K562 (cell line): ENCODE results near the gene HSD17B1. TPM values are rescaled to one million over a fixed set of nuclear protein-coding genes. Genes with fewer than 3 reads are reported as not detected.

Experiments used
- ATF1 ChIP-seq, 2 experiments: fragments of 450-650 bp in 1 of 2; IDR thresholded peaks; 2 replicates each; pipeline ENCODE4 v1.6.1; 2016; ENCODE audit warnings: missing compliant biosample characterization in 1 of 2, missing genetic modification characterization in 1 of 2
- CBFA2T2 ChIP-seq: fragments of 450-650 bp; conservative IDR thresholded peaks from 2 replicates; pipeline ENCODE4 v1.6.1; 2017; ENCODE audit warnings: mild to moderate bottlenecking
- ESRRB ChIP-seq: fragments of 250-450 bp; sonication (Bioruptor Pico); IDR thresholded peaks from 2 replicates; pipeline ENCODE4 v1.5.0; 2020; ENCODE audit warnings: mild to moderate bottlenecking, moderate library complexity, borderline replicate concordance
- ETV5 ChIP-seq: sonication (generic); formaldehyde crosslinking; IDR thresholded peaks from 2 replicates; pipeline ENCODE4 v1.4.0; 2020; ENCODE audit warnings: low read depth, mild to moderate bottlenecking, missing genetic modification reagents
- FOSL1 ChIP-seq: fragments of 200-800 bp; sonication (Bioruptor generic); conservative IDR thresholded peaks from 2 replicates; pipeline ENCODE4 v1.6.1; 2016; ENCODE audit warnings: missing genetic modification characterization, missing compliant biosample characterization
- FUS ChIP-seq: fragments of 200-400 bp; formaldehyde crosslinking; optimal IDR thresholded peaks from 2 replicates; pipeline ENCODE3; 2017; ENCODE audit warnings: low read depth, low read length
- IRF2 ChIP-seq: sonication (generic); formaldehyde crosslinking; IDR thresholded peaks from 2 replicates; pipeline ENCODE4 v1.8.1; 2022; ENCODE audit warnings: mild to moderate bottlenecking, missing genetic modification reagents
- LEF1 ChIP-seq: fragments of 450-650 bp; IDR thresholded peaks from 2 replicates; pipeline ENCODE4 v1.6.1; 2016; ENCODE audit warnings: mild to moderate bottlenecking
- NELFE ChIP-seq: IDR thresholded peaks from 2 replicates; pipeline ENCODE4 v1.6.1; 2011; ENCODE audit warnings: mild to moderate bottlenecking; ENCODE audit not compliant: insufficient read depth, insufficient read length
- POLR2H ChIP-seq: IDR thresholded peaks from 2 replicates; pipeline ENCODE4 v1.6.1; 2016; ENCODE audit warnings: missing genetic modification characterization, low read depth, mild to moderate bottlenecking, control low read depth, missing compliant biosample characterization, moderate library complexity
- SMAD2 ChIP-seq: fragments of 150-350 bp; IDR thresholded peaks from 2 replicates; pipeline ENCODE4 v1.6.1; 2014; ENCODE audit warnings: low read depth, mild to moderate bottlenecking, low read length
- TCF7L2 ChIP-seq: fragments of 150-350 bp; IDR thresholded peaks from 2 replicates; pipeline ENCODE4 v1.6.1; 2016; ENCODE audit warnings: low read depth, mild to moderate bottlenecking, low read length, moderate library complexity
- ZC3H8 ChIP-seq: fragments of 450-650 bp; IDR thresholded peaks from 2 replicates; pipeline ENCODE4 v1.6.1; 2017
- polyA plus RNA-seq, 8 experiments: library from polyadenylated mRNA; depleted of rRNA in 4 of 8; stranded (reverse) in 5 of 8; unstranded in 3 of 8; fragments of >200 nt; fragmentation: Nextera tagmentation in 2 of 8; fragmentation: Illumina TruSeq in 1 of 8; extraction: Ambion mirVana in 2 of 8; extraction: Trizol in 1 of 8; gene quantifications; 2 replicates each; pipeline versions ENCODE4 v1.2.1 to v1.2.3, GENCODE V29; 2011 to 2014; ENCODE audit warnings: inconsistent platforms in 1 of 8, missing spikeins in 1 of 8
- total RNA-seq, 7 experiments: library from RNA; depleted of rRNA in 6 of 7; stranded (reverse); fragments of >200 nt in 6 of 7; fragmentation: Illumina TruSeq in 2 of 7; extraction: Trizol in 2 of 7; gene quantifications; 2 replicates each; pipeline versions ENCODE4 v1.2.1 to v1.2.3, GENCODE V29; 2011 to 2021; ENCODE audit warnings: low replicate concordance in 1 of 7
- TF ChIP-seq, protein P1 (sequence below): fragments of 450-650 bp; IDR thresholded peaks from 2 replicates; pipeline ENCODE4 v1.6.1; 2016; ENCODE audit warnings: low read depth, mild to moderate bottlenecking, moderate library complexity
- TF ChIP-seq, protein P2 (sequence below): fragments of 450-650 bp; IDR thresholded peaks from 2 replicates; pipeline ENCODE4 v1.6.1; 2017; ENCODE audit warnings: mild to moderate bottlenecking, moderate library complexity
- TF ChIP-seq, protein P3 (sequence below): sonication (generic); formaldehyde crosslinking; IDR thresholded peaks from 2 replicates; pipeline ENCODE4 v1.8.0; 2022; ENCODE audit warnings: mild to moderate bottlenecking, missing genetic modification reagents
- TF ChIP-seq, protein P4 (sequence below), 2 experiments: fragments of 450-650 bp; IDR thresholded peaks; 2 replicates each; pipeline ENCODE4 v1.6.1; 2016
- TF ChIP-seq, protein P5 (sequence below), 2 experiments: fragments of 250-450 bp in 1 of 2; fragments of 450-650 bp in 1 of 2; sonication (Bioruptor Pico) in 1 of 2; IDR thresholded peaks; 2 replicates each; pipeline versions ENCODE4 v1.6.1 to v1.8.0; 2016 to 2021; ENCODE audit warnings: mild to moderate bottlenecking in 2 of 2, moderate library complexity in 2 of 2, missing compliant biosample characterization in 1 of 2, missing genetic modification characterization in 1 of 2
- TF ChIP-seq, protein P6 (sequence below): fragments of 250-450 bp; sonication (Bioruptor Pico); IDR thresholded peaks from 2 replicates; pipeline ENCODE4 v1.4.0; 2020; ENCODE audit warnings: mild to moderate bottlenecking, moderate library complexity

The HSD17B1 gene
- total and polyA plus RNA-seq, 9 of the 15 experiments (the other 6 are each of a cell fraction or from before 2014, with no cell fraction given): 0.55 to 21.1 (median 3.6) TPM

DNA sequence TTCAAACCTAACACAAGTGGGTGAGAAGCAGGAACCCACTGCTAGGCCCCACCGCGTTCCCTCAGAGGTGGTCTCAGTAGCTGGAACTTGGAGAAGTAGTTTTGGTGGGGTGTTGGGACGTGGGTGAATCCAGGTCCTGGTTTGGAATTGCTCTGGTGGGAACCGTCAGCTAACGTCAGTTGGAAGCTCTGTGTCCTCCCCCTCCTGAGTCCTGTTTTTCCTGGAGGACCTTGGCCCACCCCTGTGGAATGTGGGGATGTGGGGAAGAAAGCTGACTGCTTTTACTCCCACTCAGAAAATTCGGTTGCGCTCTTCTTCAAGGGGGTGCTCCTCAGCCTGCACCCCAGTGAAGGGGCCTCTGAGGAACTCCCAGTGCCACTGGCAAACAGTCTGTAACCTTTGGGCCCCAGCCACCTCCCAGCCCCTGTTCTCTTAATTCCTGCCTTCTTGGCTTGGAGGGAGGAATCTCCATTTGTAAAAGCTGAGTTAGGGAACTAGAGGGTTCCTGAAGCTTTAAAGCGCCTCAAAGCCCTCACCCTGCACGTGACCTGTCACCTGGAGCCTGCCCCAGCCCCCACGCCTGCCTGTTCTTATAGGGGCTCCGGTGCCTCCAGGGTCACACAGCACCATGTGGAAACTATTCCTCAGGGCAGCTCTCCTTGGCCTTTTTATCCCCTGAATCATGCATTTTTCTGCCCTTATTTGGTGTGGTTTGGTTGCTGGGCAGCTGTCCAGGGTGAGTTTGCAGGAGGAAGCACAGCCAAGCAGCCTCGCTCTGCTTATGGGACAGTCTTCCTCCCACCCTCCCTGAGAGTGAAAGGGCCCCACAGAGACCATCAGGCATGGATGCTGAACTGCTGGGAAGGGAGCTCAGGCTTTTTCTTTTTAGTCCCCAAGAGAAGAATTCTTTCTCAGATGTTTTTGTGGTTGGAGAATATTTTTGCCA, 32.9 kb upstream of the HSD17B1 start (continued):
- peak; percentile 23; the same call in 1 of the 2 replicates for TF ChIP-seq POLR2H (tag)
- TF ChIP-seq FOSL1: peak; percentile 78
- no peak for TF ChIP-seq ESRRB (CRISPR knock-in tag)
- TF ChIP-seq IRF2 (CRISPR knock-in tag): no peak
- TF ChIP-seq SMAD2: no peak
- TF ChIP-seq, protein P1, sequence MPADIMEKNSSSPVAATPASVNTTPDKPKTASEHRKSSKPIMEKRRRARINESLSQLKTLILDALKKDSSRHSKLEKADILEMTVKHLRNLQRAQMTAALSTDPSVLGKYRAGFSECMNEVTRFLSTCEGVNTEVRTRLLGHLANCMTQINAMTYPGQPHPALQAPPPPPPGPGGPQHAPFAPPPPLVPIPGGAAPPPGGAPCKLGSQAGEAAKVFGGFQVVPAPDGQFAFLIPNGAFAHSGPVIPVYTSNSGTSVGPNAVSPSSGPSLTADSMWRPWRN: no peak
- TF ChIP-seq, protein P2, sequence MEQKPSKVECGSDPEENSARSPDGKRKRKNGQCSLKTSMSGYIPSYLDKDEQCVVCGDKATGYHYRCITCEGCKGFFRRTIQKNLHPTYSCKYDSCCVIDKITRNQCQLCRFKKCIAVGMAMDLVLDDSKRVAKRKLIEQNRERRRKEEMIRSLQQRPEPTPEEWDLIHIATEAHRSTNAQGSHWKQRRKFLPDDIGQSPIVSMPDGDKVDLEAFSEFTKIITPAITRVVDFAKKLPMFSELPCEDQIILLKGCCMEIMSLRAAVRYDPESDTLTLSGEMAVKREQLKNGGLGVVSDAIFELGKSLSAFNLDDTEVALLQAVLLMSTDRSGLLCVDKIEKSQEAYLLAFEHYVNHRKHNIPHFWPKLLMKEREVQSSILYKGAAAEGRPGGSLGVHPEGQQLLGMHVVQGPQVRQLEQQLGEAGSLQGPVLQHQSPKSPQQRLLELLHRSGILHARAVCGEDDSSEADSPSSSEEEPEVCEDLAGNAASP: no peak
- TF ChIP-seq NELFE: no peak
- TF ChIP-seq, protein P3, sequence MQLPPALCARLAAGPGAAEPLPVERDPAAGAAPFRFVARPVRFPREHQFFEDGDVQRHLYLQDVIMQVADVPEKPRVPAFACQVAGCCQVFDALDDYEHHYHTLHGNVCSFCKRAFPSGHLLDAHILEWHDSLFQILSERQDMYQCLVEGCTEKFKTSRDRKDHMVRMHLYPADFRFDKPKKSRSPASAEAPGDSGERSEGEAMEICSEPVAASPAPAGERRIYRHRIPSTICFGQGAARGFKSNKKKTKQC (CRISPR knock-in tag): no peak
- no peak for TF ChIP-seq TCF7L2
- no peak for TF ChIP-seq ETV5 (CRISPR knock-in tag)
- TF ChIP-seq, protein P4, sequence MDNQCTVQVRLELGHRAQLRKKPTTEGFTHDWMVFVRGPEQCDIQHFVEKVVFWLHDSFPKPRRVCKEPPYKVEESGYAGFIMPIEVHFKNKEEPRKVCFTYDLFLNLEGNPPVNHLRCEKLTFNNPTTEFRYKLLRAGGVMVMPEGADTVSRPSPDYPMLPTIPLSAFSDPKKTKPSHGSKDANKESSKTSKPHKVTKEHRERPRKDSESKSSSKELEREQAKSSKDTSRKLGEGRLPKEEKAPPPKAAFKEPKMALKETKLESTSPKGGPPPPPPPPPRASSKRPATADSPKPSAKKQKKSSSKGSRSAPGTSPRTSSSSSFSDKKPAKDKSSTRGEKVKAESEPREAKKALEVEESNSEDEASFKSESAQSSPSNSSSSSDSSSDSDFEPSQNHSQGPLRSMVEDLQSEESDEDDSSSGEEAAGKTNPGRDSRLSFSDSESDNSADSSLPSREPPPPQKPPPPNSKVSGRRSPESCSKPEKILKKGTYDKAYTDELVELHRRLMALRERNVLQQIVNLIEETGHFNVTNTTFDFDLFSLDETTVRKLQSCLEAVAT (IDR thresholded peaks at IDR 0.05): no peak
- TF ChIP-seq, protein P5, sequence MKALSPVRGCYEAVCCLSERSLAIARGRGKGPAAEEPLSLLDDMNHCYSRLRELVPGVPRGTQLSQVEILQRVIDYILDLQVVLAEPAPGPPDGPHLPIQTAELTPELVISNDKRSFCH (CRISPR knock-in tag; IDR thresholded peaks at IDR 0.05): no peak
- TF ChIP-seq, protein P5 (tag; IDR thresholded peaks at IDR 0.05): no peak
- no peak for TF ChIP-seq LEF1
- TF ChIP-seq FUS: no peak
- TF ChIP-seq, protein P6, sequence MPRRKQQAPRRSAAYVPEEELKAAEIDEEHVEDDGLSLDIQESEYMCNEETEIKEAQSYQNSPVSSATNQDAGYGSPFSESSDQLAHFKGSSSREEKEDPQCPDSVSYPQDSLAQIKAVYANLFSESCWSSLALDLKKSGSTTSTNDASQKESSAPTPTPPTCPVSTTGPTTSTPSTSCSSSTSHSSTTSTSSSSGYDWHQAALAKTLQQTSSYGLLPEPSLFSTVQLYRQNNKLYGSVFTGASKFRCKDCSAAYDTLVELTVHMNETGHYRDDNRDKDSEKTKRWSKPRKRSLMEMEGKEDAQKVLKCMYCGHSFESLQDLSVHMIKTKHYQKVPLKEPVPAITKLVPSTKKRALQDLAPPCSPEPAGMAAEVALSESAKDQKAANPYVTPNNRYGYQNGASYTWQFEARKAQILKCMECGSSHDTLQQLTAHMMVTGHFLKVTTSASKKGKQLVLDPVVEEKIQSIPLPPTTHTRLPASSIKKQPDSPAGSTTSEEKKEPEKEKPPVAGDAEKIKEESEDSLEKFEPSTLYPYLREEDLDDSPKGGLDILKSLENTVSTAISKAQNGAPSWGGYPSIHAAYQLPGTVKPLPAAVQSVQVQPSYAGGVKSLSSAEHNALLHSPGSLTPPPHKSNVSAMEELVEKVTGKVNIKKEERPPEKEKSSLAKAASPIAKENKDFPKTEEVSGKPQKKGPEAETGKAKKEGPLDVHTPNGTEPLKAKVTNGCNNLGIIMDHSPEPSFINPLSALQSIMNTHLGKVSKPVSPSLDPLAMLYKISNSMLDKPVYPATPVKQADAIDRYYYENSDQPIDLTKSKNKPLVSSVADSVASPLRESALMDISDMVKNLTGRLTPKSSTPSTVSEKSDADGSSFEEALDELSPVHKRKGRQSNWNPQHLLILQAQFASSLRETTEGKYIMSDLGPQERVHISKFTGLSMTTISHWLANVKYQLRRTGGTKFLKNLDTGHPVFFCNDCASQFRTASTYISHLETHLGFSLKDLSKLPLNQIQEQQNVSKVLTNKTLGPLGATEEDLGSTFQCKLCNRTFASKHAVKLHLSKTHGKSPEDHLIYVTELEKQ (CRISPR knock-in tag): no peak
- TF ChIP-seq ATF1 (CRISPR knock-in tag; IDR thresholded peaks at IDR 0.05): no peak
- TF ChIP-seq ATF1 (tag; IDR thresholded peaks at IDR 0.05): no peak
- TF ChIP-seq ZC3H8: no peak
- 0 out of 2 replicates have a peak, but pooled peaks have one; percentile 13 for TF ChIP-seq CBFA2T2
